ENCODE data around the gene MOB3A. TPM values are rescaled to one million over a fixed set of nuclear protein-coding genes. Genes with fewer than 3 reads are reported as not detected.

MOB3A gene
- total and polyA plus RNA-seq, 4 donors, result 3.4 to 8.7 (median 6.5) TPM

DNA sequence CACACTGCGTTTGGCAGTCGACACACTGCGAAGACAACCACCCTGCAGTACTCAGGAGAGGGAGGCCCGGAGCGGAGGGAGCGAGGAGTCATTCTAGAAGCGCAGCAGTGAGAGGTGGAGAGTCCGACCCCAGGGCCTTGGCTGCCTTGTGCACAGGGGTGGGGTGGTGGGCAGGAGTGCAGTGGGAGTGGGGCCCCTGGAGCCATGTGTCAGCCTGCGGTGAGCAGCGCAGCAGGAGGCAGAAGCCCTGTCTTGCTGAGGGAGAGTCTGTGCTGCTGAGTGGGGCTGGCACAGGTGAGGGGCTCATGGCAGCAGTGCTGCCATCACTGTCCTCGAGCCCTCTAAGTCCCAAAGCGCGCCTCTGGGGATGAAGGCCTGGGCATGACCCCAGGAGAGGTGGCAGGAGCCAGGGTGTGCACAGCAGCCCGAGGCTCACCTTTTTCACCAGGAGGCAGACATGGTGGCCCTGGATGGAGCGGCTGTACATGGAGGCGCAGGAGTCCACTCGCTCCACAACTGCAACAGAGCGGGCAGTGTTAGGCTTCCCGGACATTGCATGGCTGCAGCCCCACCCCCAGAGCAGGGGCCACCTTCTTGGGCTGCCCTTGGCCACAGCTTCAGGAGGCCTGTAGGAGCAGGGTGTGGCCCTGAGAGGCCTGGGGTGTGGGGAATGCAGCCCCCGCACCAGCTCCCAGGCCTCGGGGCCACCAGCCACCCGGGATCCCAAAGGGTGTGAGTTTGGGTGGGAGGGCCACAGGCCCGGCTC is 12.3 kb upstream of the MOB3A start:
- Histone ChIP-seq H3K4me1 (ENCODE audit: control insufficient read depth in 4 of 4, insufficient read depth in 4 of 4, low read length in 3 of 4) (no peaks in the 10 kb centered on the region), H3K27me3 (ENCODE audit: control insufficient read depth in 4 of 4, insufficient read depth in 4 of 4, low read length in 3 of 4) (no peaks in the 10 kb centered on the region), H3K4me3 (ENCODE audit: low read depth in 1 of 3, low read length in 3 of 3) (no peak overlapping the region), H3K9ac (ENCODE audit: low read depth in 1 of 2, low read length in 2 of 2) (no peak overlapping the region), H3K36me3 (ENCODE audit: control insufficient read depth in 4 of 4, insufficient read depth in 3 of 4, low read depth in 1 of 4, low read length in 3 of 4) (peaks cover 35 to 79% (median 41%) of the 10 kb centered on the region in 4 donors), H3K27ac (ENCODE audit: low read depth in 1 of 2, low read length in 2 of 2) (no peak overlapping the region), H3K9me3 (ENCODE audit: control insufficient read depth in 4 of 4, low read length in 3 of 4) (no peaks in the 10 kb centered on the region)
- no peak for DNase-seq (ENCODE audit: low spot score)
- 98% methylated on average over 23 of the region's 23 CpGs for WGBS
- no peak for TF ChIP-seq FOXA1 (IDR thresholded peaks at IDR 0.05)
- TF ChIP-seq, protein P1, sequence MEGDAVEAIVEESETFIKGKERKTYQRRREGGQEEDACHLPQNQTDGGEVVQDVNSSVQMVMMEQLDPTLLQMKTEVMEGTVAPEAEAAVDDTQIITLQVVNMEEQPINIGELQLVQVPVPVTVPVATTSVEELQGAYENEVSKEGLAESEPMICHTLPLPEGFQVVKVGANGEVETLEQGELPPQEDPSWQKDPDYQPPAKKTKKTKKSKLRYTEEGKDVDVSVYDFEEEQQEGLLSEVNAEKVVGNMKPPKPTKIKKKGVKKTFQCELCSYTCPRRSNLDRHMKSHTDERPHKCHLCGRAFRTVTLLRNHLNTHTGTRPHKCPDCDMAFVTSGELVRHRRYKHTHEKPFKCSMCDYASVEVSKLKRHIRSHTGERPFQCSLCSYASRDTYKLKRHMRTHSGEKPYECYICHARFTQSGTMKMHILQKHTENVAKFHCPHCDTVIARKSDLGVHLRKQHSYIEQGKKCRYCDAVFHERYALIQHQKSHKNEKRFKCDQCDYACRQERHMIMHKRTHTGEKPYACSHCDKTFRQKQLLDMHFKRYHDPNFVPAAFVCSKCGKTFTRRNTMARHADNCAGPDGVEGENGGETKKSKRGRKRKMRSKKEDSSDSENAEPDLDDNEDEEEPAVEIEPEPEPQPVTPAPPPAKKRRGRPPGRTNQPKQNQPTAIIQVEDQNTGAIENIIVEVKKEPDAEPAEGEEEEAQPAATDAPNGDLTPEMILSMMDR (IDR thresholded peaks at IDR 0.05; ENCODE audit: low read depth, low read length, missing input control), result no peak
- TF ChIP-seq, protein P2, sequence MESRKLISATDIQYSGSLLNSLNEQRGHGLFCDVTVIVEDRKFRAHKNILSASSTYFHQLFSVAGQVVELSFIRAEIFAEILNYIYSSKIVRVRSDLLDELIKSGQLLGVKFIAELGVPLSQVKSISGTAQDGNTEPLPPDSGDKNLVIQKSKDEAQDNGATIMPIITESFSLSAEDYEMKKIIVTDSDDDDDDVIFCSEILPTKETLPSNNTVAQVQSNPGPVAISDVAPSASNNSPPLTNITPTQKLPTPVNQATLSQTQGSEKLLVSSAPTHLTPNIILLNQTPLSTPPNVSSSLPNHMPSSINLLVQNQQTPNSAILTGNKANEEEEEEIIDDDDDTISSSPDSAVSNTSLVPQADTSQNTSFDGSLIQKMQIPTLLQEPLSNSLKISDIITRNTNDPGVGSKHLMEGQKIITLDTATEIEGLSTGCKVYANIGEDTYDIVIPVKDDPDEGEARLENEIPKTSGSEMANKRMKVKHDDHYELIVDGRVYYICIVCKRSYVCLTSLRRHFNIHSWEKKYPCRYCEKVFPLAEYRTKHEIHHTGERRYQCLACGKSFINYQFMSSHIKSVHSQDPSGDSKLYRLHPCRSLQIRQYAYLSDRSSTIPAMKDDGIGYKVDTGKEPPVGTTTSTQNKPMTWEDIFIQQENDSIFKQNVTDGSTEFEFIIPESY (IDR thresholded peaks at IDR 0.05), result no peak
- TF ChIP-seq, protein P3, sequence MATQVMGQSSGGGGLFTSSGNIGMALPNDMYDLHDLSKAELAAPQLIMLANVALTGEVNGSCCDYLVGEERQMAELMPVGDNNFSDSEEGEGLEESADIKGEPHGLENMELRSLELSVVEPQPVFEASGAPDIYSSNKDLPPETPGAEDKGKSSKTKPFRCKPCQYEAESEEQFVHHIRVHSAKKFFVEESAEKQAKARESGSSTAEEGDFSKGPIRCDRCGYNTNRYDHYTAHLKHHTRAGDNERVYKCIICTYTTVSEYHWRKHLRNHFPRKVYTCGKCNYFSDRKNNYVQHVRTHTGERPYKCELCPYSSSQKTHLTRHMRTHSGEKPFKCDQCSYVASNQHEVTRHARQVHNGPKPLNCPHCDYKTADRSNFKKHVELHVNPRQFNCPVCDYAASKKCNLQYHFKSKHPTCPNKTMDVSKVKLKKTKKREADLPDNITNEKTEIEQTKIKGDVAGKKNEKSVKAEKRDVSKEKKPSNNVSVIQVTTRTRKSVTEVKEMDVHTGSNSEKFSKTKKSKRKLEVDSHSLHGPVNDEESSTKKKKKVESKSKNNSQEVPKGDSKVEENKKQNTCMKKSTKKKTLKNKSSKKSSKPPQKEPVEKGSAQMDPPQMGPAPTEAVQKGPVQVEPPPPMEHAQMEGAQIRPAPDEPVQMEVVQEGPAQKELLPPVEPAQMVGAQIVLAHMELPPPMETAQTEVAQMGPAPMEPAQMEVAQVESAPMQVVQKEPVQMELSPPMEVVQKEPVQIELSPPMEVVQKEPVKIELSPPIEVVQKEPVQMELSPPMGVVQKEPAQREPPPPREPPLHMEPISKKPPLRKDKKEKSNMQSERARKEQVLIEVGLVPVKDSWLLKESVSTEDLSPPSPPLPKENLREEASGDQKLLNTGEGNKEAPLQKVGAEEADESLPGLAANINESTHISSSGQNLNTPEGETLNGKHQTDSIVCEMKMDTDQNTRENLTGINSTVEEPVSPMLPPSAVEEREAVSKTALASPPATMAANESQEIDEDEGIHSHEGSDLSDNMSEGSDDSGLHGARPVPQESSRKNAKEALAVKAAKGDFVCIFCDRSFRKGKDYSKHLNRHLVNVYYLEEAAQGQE (IDR thresholded peaks at IDR 0.05), result no peak
- TF ChIP-seq GABPA (IDR thresholded peaks at IDR 0.05 in 1 of 2, conservative IDR thresholded peaks at IDR 0.05 in 1 of 2), result no peak
- TF ChIP-seq NR2F2 (IDR thresholded peaks at IDR 0.05), result no peak
- TF ChIP-seq HNF4A (conservative IDR thresholded peaks at IDR 0.05), result no peak

DNA sequence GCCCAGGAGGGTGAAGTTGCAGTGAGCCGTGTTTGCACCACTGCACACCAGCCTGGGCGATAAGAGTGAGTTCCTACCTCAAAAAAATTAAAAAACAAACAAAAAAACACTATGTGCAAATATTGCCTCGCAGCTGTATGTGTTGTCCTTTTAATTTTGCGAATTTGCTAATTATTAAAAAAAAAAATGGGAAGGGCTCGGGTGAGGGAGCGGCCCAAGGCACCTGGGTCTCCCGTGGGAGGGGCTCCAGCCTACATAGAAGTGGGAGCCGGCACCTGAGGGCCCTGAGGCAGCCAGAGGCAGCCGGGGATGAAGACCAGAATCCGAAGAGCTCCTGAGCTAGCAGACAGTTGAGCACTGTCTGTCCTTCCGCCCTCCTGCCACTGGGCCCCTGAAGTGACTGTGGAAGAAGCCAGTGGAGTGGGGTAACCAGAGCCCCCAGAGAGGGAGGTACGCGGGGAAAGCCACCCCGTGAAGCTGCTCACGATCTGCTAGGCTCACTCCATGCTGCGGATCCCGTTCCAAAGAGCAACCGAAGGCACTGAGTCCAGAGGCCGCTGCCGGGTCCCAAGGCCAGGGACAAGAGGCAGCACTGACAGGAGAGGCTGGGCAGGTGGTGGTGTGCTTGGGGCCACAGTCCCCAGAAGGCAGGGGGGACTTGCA is 7.0 kb upstream of the MOB3A start:
- H3K36me3 ChIP-seq (ENCODE audit: control insufficient read depth in 4 of 4, insufficient read depth in 3 of 4, low read depth in 1 of 4, low read length in 3 of 4), result peaks cover 9 to 58% (median 16%) of the 10 kb centered on the region in 4 donors
- WGBS, result 84% methylated on average over 20 of the region's 20 CpGs
- DNase-seq (ENCODE audit: low spot score), result no peak
- TF ChIP-seq, protein P1 (IDR thresholded peaks at IDR 0.05; ENCODE audit: low read depth, low read length, missing input control), result no peak
- TF ChIP-seq, protein P3 (IDR thresholded peaks at IDR 0.05), result no peak
- TF ChIP-seq, protein P2 (IDR thresholded peaks at IDR 0.05), result no peak
- TF ChIP-seq, protein P4, sequence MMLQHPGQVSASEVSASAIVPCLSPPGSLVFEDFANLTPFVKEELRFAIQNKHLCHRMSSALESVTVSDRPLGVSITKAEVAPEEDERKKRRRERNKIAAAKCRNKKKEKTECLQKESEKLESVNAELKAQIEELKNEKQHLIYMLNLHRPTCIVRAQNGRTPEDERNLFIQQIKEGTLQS (IDR thresholded peaks at IDR 0.05), result no peak
- TF ChIP-seq FOXA1 (IDR thresholded peaks at IDR 0.05), result no peak
- TF ChIP-seq HNF4G (IDR thresholded peaks at IDR 0.05), result no peak
- TF ChIP-seq JUND (IDR thresholded peaks at IDR 0.05), result no peak
- TF ChIP-seq NR2F2 (IDR thresholded peaks at IDR 0.05), result no peak
- TF ChIP-seq SP1 (IDR thresholded peaks at IDR 0.05), result no peak
- TF ChIP-seq HNF4A (conservative IDR thresholded peaks at IDR 0.05), result no peak

More for the DNA sequence above, 7.0 kb upstream of the MOB3A start:
- Histone ChIP-seq H3K9ac (ENCODE audit: low read depth in 1 of 2, low read length in 2 of 2) (no peak overlapping the region), H3K27me3 (ENCODE audit: control insufficient read depth in 4 of 4, insufficient read depth in 4 of 4, low read length in 3 of 4) (no peaks in the 10 kb centered on the region), H3K4me1 (ENCODE audit: control insufficient read depth in 4 of 4, insufficient read depth in 4 of 4, low read length in 3 of 4) (no peaks in the 10 kb centered on the region), H3K9me3 (ENCODE audit: control insufficient read depth in 4 of 4, low read length in 3 of 4) (no peaks in the 10 kb centered on the region), H3K27ac (ENCODE audit: low read depth in 1 of 2, low read length in 2 of 2) (no peak overlapping the region), H3K4me3 (ENCODE audit: low read depth in 1 of 3, low read length in 3 of 3) (no peak overlapping the region)
